ENCODE data around the gene GLI3. TPM values are rescaled to one million over a fixed set of nuclear protein-coding genes. Genes with fewer than 3 reads are reported as not detected.

The GLI3 gene
- total RNA-seq, 1 experiment from 2014 or later: 45.0 TPM

DNA sequence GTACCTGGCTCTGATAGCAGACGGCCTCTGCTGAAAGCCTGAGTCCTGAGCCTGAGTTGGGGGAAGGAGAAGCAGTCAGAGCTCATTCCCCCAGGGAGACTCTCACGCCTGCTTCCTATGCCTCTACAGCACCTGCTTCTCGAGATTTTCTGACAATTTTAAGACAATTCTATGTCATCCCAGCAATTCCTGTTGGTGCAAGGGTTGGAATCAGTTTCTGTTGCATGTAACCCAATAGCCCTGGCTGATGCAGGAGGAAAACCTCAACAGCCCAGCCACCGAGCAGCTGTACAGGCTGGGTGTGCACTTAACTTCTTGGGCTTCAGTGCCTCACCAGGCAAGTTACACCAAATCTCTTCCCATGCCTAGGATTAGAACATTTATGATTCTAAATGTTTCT is 134.7 kb downstream of the GLI3 start:
- Histone ChIP-seq H3K79me1 (ENCODE audit: insufficient read depth, low read depth, low read length, poor library complexity, severe bottlenecking) (no peaks in the 10 kb centered on the region), H3T11ph (ENCODE audit: low read length) (no peak overlapping the region), H3K4me2 (ENCODE audit: insufficient read depth, insufficient read length, low read length) (no peak overlapping the region), H3K79me2 (ENCODE audit: insufficient read depth, low read length) (no peaks in the 10 kb centered on the region), H3K14ac (ENCODE audit: insufficient read depth, low read length) (no peak overlapping the region), H4K5ac (ENCODE audit: insufficient read length, low read depth, low read length) (no peak overlapping the region), H2BK5ac (ENCODE audit: insufficient read length, low read length) (no peak overlapping the region), H2BK20ac (ENCODE audit: low read depth, low read length, poor library complexity, severe bottlenecking) (no peak overlapping the region), H4K91ac (ENCODE audit: insufficient read length, low read depth, low read length) (no peak overlapping the region), H2BK120ac (ENCODE audit: low read depth, low read length, poor library complexity, severe bottlenecking) (no peak overlapping the region), H2AFZ (ENCODE audit: low read length) (no peak overlapping the region), H2BK15ac (ENCODE audit: low read depth, low read length) (no peak overlapping the region), H2BK12ac (ENCODE audit: insufficient read length, low read depth, low read length) (no peak overlapping the region), H3K4ac (ENCODE audit: low read depth, low read length) (no peak overlapping the region), H3K9ac (ENCODE audit: extremely low read depth, insufficient read length, low read length) (no peak overlapping the region), H3K27ac (ENCODE audit: insufficient read length, low read depth, low read length) (no peak overlapping the region), H4K8ac (replicated peaks; ENCODE audit: insufficient read length, low read depth, low read length) (no peak overlapping the region), H3K27me3 (ENCODE audit: insufficient read depth, low read length) (no peaks in the 10 kb centered on the region; the same call in 1 of the 2 replicates), H4K20me1 (ENCODE audit: control insufficient read depth, insufficient read depth, insufficient read length) (peaks cover under 1% of the 10 kb centered on the region), H2AK5ac (ENCODE audit: insufficient read length, low read length) (no peak overlapping the region), H3K23me2 (ENCODE audit: insufficient read length, low read depth, low read length, poor library complexity, severe bottlenecking) (no peaks in the 10 kb centered on the region), H3K9me3 (ENCODE audit: control insufficient read depth, low read depth, low read length) (no peaks in the 10 kb centered on the region), H3K18ac (ENCODE audit: insufficient read length, low read depth, low read length) (no peak overlapping the region), H3K23ac (ENCODE audit: insufficient read length, low read depth, low read length) (no peak overlapping the region), H3K56ac (ENCODE audit: insufficient read length, low read depth, low read length) (no peak overlapping the region), H3K4me1 (ENCODE audit: insufficient read depth, low read length) (no peaks in the 10 kb centered on the region; the same call in 1 of the 2 replicates)
- no peak overlapping the region for H3K27ac Mint-ChIP-seq
- TF ChIP-seq, protein P1, sequence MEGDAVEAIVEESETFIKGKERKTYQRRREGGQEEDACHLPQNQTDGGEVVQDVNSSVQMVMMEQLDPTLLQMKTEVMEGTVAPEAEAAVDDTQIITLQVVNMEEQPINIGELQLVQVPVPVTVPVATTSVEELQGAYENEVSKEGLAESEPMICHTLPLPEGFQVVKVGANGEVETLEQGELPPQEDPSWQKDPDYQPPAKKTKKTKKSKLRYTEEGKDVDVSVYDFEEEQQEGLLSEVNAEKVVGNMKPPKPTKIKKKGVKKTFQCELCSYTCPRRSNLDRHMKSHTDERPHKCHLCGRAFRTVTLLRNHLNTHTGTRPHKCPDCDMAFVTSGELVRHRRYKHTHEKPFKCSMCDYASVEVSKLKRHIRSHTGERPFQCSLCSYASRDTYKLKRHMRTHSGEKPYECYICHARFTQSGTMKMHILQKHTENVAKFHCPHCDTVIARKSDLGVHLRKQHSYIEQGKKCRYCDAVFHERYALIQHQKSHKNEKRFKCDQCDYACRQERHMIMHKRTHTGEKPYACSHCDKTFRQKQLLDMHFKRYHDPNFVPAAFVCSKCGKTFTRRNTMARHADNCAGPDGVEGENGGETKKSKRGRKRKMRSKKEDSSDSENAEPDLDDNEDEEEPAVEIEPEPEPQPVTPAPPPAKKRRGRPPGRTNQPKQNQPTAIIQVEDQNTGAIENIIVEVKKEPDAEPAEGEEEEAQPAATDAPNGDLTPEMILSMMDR (conservative IDR thresholded peaks at IDR 0.05): no peak
- peaks cover 0 to 7% (median 2%) of the 10 kb centered on the region in 3 experiments; a peak in 4 of 7 replicates for H3K36me3 Mint-ChIP-seq (ENCODE audit: insufficient read depth in 1 of 3, low read depth in 3 of 3)
- DNase-seq: no peak
- no peak overlapping the region for H3K4me3 Mint-ChIP-seq
- WGBS (ENCODE audit: extremely low coverage, insufficient read length, low lambda C conversion rate): no CpG with 5 or more reads among the region's 4 CpGs
- peaks cover 12 to 15% of the 10 kb centered on the region in 2 experiments for H3K4me1 Mint-ChIP-seq
- H3K9me3 Mint-ChIP-seq: no peaks in the 10 kb centered on the region
- H3K27me3 Mint-ChIP-seq (ENCODE audit: low read depth): no peaks in the 10 kb centered on the region
